HK-2 (cell line): Measurements from ENCODE around the gene RRAGB.
"Not testable (repeated sequence)": the region's sequence is repeated elsewhere in the genome, so short reads cannot be mapped to it uniquely, and the experiment has no call there.

Source experiments
- DNase-seq: peaks from one replicate; pipeline ENCODE4 v3.0.0-alpha.2; 2018; ENCODE audit not compliant: unreplicated experiment

RRAGB gene, protein sequence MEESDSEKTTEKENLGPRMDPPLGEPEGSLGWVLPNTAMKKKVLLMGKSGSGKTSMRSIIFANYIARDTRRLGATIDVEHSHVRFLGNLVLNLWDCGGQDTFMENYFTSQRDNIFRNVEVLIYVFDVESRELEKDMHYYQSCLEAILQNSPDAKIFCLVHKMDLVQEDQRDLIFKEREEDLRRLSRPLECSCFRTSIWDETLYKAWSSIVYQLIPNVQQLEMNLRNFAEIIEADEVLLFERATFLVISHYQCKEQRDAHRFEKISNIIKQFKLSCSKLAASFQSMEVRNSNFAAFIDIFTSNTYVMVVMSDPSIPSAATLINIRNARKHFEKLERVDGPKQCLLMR

DNA sequence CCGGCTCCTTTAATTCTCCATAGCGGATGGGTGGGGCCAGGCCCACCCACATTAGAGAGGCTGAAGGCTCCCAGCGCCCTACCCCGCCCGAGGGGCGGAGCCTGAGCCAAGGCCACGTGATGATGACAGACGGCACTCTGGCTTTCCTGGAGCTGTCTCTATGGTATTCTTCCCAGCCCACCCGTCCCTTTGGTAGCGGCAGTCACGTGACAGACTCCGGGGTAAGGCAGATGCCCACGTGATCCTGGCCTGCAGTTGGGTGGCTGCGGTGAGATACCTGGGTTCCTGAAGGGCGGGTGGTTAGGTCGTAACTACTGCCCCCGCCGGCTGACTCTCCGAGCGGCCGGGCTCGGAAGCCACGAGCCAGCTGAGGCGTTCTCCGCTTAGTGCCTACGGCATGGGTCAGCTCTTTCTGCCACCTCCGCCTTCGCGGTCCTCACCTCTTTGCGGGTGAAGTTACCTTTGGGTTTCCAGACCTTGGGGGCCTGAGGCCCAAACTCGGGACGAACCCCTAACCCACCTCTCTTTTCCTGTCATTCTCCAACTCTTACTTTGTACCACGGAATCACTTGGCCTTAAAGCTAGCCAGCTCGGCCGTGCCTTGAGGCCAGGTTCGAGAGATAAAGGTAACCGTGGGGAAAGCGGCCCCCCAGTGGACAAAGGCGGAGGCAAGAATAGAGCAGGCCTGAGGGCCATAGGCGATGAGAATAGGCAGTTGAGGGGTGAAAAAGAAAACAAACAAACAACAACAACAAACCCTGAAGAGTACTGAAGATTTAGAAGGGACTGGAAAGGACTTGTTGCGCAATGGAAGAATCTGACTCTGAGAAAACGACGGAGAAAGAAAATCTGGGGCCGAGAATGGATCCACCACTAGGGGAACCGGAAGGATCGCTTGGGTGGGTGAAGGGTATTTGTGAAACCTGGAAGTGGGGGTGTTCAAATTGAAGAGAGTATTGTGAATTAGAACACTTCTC lies at the start of gene RRAGB:
Gene RRAGB (plus strand): TSS at position 229 of the 977 bp plus-strand sequence. CDS start 579 bp downstream, at position 808.
- DNase-seq = peak; percentile 93

DNA sequence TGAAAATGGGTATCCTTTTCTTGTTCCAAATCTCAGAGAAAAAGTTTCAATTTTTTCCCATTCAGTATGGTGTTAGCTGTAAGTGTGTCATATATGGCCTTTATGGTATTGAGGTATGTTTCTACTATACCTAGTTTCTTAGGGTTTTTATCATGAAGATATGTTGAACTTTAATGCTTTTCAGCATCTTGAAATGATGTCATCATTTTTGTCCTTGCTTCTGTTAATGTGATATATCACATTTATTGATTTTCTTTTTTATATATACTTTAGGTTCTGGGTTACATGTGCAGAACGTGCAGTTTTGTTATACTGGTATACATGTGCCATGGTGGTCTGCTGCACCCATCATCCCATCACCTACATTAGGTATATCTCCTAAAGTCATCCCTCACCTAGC lies 49.5 kb upstream of the RRAGB start:
- no peak for DNase-seq

DNA sequence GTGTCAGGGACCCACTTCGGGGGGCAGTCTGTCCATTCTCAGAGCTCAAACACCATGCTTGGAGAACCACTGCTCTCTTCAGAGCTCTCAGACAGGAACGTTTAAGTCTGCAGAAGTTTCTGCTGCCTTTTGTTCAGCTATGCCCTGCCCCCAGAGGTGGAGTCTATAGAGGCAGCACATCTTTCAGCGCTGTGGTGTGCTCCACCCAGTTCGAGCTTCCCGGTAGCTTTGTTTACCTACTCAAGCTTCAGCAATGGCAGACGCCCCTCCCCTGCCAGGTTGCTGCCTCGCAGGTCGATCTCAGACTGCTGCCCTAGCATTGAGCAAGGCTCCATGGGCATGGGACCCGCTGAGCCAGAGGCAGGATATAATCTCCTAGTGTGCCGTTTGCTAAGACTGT lies 29.0 kb upstream of the RRAGB start:
- not testable (repeated sequence) for DNase-seq

DNA sequence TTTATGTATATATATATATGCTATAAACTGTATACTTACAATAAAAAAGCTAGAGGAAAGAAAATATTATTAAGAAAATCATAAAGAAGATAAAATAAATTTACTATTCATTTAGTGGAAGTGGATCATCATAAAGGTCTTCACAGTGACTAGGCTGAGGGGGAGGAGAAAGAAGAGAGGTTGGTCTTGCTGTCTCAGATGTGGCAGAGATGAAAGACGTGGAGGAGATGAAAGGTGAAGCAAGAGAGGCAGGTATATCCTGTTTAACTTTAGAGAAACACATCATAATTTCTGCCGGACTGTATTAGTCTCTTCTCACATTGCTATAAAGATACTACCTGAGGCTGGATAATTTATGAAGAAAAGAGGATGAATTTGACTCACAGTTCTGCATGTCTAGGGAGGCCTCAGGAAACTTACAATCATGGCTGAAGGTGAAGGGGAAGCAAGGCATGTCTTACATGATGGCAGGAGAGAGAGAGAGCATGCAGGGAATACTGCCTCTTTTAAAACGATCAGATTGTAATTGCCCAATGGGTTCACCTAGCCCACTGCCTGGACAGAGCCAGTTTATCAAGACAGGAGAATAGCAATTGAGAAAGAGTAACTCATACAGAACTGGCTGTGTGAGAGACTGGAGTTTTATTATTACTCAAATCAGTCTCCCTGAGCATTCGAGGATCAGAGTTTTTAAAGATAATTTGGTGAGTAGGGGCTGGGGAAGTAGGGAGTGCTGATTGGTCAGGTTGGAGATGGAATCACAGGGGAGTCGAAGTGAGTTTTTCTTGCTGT lies 22.1 kb upstream of the RRAGB start:
- DNase-seq = no peak

DNA sequence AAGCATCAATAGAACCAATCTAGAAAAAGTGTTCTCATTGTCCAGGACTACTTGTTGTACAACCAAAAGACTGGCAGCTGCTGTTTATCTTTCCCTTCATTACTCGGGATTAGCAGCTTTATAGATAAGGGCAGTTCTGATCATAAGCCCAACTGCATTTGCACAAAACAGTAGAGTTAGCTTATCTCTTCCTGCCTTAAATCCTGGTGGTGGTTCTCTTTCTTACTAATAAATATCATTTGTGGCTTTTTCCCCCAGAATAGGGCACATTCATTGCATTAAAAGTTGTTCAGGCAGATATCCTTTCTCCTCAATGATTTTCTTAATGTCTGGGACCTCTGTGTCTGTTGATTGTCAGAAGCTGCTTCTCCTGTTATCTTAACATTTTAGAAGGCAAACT lies 20.2 kb upstream of the RRAGB start:
- no peak for DNase-seq

DNA sequence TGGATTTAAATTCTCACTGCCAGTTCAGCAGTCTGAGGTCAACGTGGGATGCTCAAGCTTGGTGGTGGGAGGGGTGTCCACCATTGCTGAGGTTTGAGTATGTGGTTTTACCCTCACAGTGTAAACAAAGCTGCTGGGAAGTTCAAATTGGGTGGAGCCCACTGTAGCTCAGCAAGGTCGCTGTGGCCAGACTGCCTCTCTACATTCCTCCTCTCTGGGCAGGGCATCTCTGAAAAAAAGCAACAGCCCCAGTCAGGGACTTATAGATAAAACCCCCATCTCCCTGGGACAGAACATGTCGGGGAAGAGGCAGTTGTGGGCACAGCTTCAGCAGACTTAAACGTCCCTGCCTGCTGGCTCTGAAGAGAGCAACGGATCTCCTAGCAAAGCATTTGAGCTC lies 14.9 kb upstream of the RRAGB start:
- no peak for DNase-seq

DNA sequence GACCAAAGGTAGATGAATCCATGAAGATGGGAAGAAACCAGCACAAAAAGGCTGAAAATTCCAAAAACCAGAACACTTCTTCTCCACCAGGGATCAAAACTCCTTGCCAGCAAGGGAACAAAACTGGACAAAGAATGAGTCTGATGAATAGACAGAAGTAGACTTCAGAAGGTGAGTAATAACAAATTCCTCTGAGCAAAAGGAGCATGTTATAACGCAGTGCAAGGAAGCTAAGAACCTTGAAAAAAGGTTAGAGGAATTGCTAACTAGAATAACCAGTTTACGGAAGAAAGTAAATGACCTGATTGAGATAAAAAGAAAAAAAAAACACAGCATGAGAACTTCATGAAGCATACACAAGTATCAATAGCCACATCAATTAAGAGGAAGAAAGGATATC lies 14.1 kb upstream of the RRAGB start:
- not testable (repeated sequence) for DNase-seq

DNA sequence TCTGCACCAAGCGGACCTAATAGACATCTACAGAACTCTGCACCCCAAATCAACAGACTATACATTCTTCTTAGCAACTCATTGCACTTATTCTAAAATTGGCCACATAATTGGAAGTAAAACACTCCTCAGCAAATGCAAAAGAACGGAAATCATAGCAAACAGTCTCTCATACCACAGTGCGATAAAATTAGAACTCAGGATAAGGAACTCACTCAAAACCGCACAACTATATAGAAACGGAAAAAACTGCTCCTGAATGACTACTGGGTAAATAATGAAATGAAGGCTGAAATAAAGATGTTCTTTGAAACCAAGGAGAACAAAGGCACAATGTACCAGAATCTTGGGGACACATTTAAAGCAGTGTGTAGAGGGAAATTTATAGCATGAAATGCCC lies 12.5 kb upstream of the RRAGB start:
- not testable (repeated sequence) for DNase-seq

DNA sequence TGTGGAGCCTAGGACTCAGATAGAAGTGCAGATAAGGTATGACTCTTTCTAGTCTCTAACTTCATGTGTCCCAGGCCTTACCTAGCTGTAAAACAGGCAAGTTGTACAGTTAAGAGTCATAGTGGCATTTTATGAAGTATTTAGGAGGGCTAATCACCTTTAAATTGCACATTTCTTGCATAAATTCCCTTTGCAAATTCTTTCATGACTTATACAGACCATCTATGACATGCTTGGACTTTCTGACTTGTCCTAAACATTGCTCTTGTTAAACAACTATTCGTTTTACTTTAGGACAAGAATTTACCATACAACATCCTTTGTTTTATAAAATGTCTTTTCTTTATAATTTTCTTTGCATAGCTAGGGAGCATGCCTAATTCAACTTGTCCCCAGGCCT lies 7.8 kb upstream of the RRAGB start:
- no peak for DNase-seq

DNA sequence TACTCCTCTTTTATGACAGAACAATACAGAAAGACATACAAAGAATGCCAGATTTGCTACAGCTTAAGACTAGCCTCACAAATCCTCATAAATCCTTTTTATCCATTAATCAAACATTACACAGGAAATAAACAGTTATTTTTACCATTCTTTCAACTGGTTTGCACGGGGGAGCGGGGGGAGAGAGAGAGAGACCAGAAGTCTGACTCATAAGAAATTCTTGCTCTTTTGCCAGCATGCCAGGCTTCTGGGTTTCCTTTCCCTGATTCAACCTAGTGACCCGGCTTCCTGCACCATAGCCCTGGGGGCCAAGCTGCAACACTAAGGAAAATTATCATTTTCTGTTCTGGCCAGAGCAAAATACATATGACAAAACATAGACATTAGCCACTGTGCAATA lies 6.8 kb upstream of the RRAGB start:
- peak; percentile 28 for DNase-seq

DNA sequence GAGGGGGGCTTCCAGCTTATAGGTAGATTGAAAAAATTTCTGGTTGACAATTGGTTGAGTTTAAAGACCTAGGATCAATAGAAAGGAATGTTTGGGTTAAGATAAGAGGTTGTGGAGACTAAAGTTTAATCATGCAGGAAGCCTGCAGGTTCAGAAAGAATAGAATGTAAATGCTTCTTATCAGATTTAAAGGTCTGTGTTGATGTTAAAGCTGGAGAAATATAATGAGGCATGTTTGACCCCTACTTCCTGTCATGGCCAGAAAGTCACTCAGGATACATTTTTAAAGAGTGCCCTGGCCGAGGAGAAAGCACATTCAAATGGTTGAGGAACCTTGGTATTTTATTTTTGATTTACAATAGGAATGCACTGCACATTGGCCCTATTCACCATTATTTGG lies 3.9 kb upstream of the RRAGB start:
- no peak for DNase-seq

DNA sequence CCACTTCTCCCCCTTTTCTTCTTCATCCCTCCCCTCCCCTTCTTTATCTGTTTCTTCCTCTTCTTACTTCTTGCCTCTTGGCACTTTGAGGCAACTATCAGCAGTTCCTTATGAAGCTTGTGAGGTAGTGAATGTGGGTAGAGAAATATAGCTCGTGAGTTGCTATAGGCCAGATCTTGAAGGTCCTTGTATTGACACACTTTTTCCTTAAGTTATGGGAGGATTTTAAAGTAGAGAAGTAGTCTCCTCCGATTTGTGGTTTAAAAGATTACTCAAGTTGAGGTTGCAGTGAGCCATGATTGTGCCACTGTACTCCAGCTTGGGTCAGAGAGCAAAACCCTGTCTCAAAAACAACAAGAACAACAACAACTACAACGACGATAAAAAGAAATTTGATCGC lies 3.4 kb upstream of the RRAGB start:
- no peak for DNase-seq

DNA sequence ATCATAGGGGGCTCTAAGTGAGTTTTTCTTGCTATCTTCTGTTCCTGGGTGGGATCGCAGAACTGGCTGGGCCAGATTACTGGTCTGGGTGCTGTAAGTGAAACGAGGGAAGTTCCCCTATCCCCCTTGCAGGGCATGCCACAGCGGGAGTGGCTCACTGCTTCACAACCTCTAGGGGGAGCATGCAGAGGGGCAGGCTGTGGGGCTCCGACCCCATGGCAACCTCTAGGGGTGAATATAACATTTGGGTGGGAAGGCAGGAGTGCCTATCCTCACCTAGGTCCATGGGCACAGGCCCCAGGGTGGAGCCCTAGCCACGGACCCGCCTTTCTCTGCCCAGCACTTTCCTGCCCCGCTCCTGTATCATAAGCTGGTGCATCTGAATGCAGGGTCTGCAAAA lies 1.7 kb upstream of the RRAGB start:
- DNase-seq = no peak

DNA sequence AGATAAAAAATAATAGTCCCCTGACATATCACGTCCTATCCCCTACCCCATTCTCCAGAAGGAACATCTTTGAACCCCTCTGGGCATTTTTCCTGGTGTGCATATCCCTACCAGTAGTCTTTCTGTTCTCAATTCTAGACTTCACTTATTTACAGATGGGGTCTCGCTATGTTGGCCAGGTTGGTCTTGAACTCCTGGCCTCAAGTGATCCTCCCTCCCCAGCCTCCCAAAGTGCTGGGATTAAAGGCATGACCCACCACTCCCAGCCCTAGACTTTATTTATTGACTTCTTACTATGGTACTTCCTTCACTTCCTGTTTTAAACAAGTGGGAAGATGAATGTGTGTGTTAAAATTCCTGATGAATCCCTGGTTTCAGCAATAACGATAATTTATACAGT lies 612 bp upstream of the RRAGB start:
- DNase-seq = no peak

DNA sequence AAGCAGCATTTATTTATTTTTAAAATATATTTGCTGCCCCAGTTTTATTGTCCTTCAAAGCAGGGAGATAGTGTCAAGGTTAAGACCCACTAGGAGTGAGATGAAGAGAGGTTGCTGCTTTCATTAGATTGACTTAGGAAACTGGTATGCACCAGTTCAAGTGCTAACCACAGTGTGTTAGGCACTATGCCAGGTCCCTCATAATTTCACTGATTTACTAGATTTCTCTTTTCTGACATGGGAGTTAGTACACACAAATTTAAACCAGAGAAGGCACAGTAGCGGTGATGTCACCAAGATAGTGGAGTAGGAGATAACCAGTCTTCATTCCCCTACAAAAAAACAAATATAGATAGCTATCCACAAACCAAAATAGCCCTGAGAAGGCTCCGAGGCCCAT lies 14.3 kb downstream of the RRAGB start:
- DNase-seq = no peak

DNA sequence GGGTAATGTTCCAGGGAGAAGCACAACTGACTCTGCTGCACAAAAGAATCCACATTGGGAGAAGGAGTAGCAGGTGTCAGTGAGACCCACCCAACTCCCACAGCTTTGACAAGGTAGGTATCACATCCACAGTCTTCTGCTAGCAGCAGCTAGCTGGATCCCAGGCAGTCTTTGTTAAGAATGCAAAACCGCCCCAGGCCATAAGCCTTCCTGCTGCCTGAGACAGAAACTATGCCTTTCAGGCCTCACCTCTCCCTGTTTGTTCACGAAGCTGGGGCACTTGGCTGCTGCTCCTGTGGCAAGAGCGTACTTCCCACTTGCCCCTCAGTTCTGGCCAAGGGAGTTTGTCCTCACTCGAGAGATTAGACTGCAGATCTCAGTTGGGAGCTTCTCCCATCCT lies 21.4 kb downstream of the RRAGB start:
- no peak for DNase-seq

DNA sequence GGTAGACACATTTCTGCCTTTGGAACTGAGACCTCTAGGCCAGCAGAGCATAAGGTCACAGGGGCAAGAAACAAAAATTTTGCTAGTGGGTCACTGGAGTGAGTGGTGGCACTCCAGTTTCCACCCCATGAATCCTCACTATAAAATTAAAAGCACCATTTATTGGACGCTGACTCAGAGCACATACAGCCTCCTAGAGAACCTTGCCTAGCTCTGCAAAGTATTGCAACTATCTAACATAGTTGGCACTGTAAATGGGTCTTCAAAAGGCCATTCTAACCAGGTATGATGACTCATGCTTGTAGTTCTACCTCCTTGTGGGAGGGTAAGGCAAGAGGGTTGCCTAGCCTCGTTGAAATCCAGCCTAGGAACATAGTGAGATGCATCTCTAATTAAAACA lies 25.1 kb downstream of the RRAGB start:
- DNase-seq = no peak

DNA sequence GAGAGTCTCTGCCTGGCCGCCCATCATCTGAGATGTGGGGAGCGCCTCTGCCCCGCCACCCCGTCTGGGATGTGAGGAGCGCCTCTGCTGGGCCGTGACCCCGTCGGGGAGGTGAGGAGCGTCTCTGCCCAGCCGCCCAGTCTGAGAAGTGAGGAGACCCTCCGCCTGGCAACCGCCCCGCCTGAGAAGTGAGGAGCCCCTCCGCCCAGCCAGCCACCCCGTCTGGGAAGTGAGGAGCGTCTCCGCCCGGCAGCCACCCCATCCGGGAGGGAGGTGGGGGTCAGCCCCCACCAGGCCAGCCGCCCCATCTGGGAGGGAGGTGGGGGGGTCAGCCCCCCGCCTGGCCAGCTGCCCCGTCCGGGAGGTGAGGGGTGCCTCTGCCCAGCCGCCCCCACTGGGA lies 30.9 kb downstream of the RRAGB start:
- not testable (repeated sequence) for DNase-seq

DNA sequence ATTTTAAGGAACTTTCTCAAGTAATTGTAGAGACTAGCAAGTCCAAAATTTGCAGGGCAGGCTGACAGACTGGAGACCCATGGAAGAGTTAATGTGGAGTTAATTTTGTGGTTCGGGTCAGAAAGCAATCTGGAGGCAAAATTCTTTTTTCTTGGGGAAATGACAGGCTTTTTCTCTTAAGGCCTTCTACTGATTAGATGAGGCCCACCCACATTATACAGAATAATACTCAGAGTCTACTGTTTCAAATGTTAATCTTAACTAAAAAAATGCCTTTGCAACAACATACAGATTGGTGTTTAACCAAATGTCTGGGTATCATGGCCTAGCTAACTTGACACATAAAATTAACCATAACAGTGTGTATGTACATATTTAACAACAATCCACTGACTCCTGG lies 32.7 kb downstream of the RRAGB start:
- no peak for DNase-seq

DNA sequence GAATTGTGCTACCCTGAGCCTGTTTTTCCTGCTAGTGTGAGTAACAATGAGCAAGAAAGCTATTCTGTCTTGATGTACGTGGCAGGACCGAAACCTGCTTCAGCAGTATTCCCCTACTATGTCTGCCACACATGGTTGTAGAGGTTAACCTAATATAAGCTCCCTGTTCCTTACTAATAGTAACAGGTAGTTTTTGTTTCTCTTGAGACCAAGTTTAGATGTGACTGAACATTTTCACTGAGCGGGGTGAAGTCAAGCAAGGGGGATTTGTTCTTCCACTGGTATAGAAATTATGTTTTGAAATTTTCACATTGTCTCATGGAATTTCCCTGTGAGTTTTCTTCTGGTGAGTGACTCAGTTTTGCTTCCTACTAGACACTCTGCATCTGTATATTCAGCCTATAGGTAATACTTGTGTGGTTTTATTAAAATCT lies 37.3 kb downstream of the RRAGB start:
- DNase-seq = no peak

DNA sequence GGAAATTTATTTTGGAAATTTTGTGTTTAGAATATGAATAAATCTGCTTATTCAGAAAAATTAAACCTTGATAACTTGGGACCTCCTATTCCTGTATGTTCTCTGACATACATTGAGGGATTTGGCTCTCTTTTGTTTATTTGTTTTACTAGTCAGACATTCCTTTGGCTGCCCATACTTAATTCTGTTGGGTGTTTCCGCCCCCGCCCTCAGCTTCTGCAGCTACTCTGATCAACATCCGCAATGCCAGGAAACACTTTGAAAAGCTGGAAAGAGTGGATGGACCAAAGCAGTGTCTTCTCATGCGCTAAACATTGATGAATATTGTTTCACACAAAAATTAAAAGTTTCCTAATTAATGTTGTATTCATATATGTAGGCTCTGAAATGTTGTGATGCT lies 40.5 kb downstream of the RRAGB start:
- no peak for DNase-seq

DNA sequence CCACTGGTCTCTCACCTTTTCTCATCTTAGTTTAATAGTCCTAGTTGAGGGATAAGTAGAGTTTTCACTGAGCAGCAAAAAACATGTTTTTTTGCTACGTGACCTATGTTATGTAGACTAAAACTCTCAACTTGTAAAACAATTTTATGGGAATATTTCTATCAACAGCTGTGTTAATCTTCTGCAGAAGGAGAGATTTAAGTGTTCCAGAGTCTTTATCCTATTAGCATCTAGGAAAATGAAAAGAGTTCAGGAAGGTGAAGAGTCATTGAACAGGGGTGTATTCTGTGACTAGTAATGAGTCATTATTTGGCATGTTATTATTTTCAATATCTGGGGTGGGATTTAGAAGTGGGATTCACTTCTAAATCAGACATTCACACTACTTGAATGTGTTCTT lies 41.9 kb downstream of the RRAGB start:
- DNase-seq = no peak
